Skin epidermis (tissue), 12 donors: Measurements from ENCODE around the gene NAXD.
"Not testable (repeated sequence)": the region's sequence is repeated elsewhere in the genome, so short reads cannot be mapped to it uniquely, and the experiment has no call there.

Source experiments
- H3K27ac ChIP-seq, 21 experiments: fragments of 200-600 bp; sonication (generic) in 11 of 21; one replicate each; pipeline ENCODE4 v1.5.0; 2020; ENCODE audit warnings: mild to moderate bottlenecking in 3 of 21, inconsistent platforms in 2 of 21, moderate library complexity in 2 of 21
- H3K4me3 ChIP-seq, 7 experiments: fragments of 200-600 bp; sonication (generic) in 2 of 7; one replicate each; pipeline ENCODE4 v1.5.0; 2020; ENCODE audit warnings: inconsistent platforms in 2 of 7, mild to moderate bottlenecking in 2 of 7, moderate library complexity in 1 of 7

Gene NAXD

DNA sequence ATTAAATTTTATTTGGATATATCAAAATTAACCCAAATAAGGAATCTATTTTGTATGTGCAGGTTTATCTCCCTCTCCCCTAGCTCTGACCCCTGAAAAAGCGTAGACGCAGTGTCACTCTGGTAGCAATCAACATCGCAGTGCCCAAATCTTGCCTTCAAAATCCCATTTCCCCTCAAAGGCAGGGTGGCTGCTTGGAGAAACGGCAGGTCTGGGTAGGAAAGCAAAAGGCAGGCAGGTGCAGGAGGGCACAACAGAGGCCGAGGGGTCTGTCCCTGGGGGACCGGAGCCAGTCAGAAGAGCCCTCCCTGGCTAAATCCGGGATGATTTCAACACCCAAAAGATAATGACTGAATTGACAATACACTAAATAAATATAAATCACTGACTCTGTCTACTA is 41.9 kb downstream of the NAXD start:
- Histone ChIP-seq H3K4me3 (no peak overlapping the region), H3K27ac (no peak overlapping the region)

DNA sequence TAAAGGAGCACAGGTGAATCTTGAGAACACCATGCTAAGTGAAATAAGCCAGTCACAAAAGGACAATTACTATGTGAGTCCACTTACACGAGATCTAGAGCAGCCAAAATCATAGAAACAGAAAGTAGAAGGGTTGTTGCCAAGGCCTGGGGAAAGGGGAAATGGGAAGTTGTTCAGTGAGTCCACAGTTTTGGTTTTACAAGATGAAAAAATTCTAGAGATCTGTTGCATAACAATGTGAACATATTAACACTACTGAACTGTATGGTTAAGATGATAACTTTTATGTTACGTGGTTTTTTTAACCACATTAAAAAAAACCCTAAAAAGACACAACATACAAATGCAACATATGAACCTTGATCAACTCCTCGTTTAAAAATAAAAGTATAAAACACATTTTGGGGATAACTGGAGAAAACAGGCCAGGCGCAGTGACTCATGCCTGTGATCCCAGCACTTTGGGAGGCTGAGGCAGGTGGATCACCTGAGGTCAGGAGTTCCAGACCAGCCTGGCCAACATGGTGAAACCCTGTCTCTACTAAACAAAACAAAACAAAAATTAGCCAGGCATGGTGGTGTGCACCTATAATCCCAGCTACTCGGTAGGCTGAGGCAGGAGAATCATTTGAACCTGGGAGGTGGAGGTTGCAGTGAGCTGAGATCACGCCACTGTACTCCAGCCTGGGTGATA is 43.0 kb downstream of the NAXD start:
- H3K27ac ChIP-seq: peak overlapping the region in 2 of 21 experiments; percentile 3 to 24
- not testable (repeated sequence) for H3K4me3 ChIP-seq

DNA sequence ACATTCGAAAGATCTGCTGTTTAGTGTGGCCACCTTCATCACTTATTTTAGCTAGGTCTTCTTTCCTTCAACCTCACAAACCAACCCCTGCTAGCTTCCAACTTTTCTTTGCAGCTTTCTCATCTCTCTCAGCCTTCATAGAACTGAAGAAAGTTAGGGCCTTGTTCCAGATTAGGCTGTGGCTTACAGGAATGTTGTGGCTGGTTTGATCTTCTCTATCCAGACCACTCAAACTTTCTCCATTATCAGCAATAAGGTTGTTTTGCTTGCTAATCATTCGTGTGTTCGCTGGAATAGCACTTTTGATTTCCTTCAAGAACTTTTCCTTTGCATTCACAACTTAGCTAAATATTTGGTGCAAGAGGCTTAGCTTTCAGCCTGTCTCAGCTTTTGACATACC is 45.9 kb downstream of the NAXD start:
- H3K4me3 ChIP-seq: no peak overlapping the region
- no peak overlapping the region for H3K27ac ChIP-seq

DNA sequence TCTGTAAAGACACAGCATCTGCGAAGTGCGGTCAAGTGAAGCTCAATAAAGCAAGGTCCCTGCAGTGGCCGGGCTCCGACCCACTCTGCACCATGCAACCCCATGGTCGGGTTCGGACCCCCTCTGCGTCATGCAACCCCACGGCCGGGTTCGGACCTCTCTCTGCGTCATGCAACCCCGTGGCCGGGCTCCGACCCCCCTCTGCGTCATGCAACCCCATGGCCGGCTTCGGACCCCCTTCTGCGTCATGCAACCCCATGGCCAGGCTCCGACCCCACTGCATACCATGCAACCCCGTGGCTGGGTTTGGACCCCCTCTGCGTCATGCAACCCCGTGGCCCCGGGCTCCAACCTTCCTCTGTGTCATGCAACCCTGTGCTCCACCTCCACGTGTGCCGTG is 46.7 kb downstream of the NAXD start:
- H3K27ac ChIP-seq: no peak overlapping the region
- H3K4me3 ChIP-seq: no peak overlapping the region

DNA sequence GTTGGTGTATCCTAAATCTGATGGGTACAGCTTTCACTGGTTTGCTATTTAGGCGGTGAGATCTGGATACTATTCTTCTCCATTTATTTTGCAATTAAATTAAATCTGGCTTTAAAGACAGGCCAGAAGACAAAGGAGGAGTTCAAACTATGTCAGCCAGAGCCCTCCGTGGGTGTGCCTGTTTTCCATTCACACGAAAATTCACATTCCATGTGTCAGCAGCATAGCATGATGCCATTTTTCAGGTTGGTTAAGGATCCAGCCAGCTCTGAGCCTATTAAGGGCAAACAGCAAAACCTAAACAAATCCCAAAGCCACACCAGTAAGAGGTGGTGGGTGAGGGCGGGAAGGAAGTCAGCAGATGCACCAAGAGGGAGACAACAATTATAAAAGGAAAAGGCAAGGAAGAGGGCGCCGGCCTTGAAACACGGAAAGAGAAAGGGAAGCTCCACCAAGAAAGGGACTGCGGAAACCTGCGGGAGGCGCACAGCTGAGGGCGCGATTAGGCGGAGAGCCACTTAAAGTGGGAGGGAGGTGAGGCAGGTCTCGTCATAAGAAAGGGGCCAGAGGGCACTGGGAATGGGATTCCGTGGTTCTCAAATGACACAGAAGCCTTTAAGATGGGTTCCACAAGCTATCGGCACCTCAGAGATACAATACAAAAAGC is 47.6 kb downstream of the NAXD start:
- no peak overlapping the region for H3K4me3 ChIP-seq
- H3K27ac ChIP-seq: no peak overlapping the region

DNA sequence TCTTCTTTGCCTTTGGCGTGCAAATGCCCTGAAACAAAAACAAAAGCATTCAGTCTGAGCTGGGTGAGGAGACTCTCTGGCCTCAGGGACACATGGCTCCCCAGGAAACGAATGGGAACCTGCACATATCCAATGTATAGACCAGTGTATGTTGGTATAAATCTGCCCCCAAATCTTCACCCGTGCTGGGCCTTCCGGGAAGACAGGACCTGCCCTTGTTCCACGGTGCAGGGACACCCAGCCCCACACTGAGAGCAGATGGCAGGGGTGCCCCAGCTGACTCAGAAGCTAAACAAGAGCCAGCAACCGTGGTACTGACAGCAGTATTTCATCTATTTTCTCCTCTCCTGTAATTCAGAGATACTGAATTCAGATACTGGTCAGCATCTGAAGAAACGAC is 48.1 kb downstream of the NAXD start:
- Histone ChIP-seq H3K27ac (no peak overlapping the region), H3K4me3 (no peak overlapping the region)

DNA sequence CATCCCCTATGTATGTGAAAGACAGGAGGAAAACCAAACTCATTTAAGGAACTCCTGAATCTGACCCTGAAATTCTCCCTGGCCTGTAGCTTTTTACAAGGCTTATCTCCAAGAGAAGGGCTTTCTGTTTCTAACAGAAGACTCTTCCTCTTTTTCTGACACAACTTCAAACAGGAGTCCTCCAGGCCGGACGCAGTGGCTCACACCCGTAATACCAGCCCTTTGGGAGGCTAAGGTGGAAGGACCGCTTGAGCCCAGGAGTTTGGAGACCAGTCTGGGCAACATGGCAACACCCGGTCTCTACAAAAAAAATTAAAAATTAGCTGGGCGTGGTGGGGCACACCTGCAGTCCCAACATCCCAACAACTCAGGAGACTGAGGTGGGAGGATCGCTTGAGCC is 48.7 kb downstream of the NAXD start:
- H3K4me3 ChIP-seq: no peak overlapping the region
- H3K27ac ChIP-seq: peak overlapping the region in 1 of 21 experiments; percentile 0

DNA sequence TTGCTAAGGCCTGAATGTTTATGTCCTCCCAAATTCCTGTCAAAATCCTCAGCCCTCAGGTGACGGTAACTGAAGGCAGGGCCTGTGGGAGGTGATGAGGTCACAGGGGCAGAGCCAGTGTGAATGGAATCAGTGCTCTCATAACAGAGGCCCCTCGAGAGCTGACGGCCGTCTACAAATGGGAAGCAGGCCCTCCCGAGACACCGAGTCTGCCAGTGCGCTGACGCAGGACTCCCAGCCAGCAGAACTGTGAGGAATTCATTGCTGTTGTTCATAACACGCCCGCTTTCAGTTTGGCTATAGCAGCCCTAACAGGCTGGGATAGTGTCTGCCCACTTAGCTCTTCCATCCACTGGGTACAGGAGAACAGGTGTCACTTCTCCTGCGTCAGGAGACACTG is 49.3 kb downstream of the NAXD start:
- H3K4me3 ChIP-seq: no peak overlapping the region
- peak overlapping the region in 1 of 21 experiments; percentile 76 for H3K27ac ChIP-seq

DNA sequence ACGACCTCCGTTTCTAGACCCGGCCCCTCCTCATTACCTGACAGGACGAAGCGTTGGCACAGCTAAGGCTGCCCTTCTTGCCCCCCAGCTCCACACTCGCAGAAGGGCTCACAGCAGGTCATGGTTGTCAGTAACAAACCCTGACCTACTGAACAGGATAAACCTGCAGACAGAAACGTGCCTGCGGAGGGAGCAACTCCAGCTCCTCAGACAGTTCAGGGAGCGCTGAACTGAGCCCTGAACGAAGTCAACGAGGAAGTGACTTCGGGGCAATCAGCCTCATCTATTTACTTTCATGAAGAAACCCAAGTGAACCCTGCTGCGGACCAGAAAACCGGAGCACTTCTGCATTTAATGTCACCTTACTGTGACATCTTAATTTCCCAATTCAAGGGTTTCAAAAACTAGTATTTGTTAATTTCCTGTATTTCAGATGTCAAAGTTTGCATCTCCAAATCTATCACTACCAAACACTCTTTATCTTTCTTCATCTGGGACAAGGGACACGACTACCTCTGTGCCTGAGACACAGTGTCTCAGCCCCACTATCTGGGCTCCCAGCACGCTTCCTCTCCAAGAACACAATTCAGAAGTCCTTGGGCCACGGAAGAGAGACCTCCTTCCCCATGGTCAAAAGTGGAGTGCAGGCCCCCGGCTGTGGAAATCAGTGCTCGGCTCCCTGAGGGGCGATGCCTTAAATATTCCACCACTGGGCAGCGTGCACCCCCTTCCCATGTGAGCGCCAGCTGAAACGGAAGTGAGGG is 50.3 kb downstream of the NAXD start:
- Histone ChIP-seq H3K27ac (peak overlapping the region in 1 of 21 experiments; percentile 76), H3K4me3 (no peak overlapping the region)

DNA sequence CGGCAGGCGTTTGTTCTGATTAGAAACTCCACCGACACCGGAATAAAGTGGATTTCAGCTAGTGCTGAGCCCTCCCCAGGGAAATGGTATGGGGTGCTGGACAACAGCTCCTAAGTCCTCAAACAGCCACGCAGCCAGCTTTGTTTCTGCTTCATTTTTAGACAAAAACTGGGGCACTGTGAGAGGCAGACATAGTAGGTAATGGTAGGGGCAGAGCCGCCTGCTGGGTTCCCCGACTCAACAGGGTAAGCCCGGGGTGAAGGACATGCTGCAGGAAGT is 50.8 kb downstream of the NAXD start:
- peak overlapping the region in 1 of 21 experiments; percentile 45 for H3K27ac ChIP-seq

DNA sequence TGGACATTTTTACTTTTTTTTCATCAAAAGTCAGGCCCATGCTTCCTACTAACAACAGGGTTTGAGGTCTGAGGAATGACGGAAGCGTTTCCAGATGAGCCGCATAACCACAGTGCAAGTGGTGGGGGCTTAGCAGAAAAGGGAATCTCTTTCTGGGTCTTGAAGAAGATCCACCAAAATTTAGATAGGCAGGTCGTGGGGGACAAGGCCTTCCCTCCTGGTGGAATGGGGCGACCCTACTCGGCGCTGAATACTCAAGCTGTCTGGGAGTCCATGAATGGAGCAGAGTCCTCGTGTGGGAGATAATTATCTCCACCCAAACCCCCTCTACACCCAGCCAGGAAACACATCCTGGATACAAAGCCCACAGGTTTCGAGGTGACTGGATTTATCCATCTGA is 53.7 kb downstream of the NAXD start:
- Histone ChIP-seq H3K4me3 (no peak overlapping the region), H3K27ac (no peak overlapping the region)

More for the DNA sequence above, 50.8 kb downstream of the NAXD start:
- H3K4me3 ChIP-seq: no peak overlapping the region

DNA sequence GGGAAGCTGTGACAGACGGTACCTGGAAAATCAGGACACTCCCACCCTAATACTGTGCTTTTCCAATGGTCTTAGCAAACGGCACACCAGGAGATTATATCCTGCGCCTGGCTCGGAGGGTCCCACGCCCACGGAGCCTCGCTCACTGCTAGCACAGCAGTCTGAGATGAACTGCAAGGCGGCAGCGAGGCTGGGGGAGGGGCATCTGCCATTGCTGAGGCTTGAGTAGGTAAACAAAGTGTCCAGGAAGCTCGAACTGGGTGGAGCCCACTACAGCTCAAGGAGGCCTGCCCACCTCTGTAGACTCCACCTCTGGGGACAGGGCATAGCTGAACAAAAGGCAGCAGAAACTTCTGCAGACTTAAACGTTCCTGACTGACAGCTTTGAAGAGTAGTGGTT is 54.5 kb downstream of the NAXD start:
- not testable (repeated sequence) for H3K27ac ChIP-seq, H3K4me3 ChIP-seq

DNA sequence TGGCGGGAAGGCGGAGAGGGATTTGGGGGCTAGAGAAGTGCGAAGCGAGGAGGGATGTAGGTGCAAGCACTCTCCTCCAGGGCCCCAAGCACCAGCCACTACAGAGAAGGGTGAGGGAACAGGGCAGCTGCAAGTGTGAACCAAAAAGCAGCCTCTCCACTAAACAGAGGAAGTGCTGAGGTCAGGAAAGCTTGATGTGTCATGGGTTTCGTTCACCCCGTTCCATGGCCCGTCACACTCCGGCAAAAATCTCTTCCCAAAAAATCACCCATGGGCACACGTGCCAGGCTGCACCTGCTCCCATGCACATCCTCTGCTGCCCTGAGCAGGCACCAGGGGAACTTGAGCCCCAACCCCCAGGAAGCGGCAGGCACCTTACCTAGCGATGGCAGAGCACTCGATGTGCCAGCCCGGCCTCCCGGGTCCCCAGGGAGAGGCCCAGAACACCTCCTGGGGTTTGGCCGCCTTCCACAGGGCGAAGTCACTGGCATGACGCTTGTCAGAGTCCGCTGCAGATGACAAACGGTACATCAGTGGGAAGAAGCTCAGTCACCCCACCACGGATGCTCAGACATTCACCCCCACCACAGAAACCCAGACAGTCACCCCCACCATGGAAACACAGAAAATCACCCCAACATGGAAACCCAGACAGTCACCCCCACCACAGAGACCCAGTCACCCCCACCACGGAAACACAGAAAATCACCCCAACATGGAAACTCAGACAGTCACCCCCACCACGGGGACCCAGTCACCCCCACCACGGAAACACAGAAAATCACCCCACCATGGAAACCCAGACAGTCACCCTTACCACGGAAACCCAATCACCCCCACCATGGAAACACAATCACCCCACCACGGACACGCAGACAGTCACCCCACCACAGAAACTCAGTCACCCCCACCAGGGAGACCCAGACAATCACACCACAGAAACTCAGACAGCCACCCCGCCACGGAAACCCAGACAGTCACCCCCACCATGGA is 61.5 kb downstream of the NAXD start:
- peak overlapping the region in 4 of 21 experiments; percentile 50 to 75 (median 62) for H3K27ac ChIP-seq
- no peak overlapping the region for H3K4me3 ChIP-seq

DNA sequence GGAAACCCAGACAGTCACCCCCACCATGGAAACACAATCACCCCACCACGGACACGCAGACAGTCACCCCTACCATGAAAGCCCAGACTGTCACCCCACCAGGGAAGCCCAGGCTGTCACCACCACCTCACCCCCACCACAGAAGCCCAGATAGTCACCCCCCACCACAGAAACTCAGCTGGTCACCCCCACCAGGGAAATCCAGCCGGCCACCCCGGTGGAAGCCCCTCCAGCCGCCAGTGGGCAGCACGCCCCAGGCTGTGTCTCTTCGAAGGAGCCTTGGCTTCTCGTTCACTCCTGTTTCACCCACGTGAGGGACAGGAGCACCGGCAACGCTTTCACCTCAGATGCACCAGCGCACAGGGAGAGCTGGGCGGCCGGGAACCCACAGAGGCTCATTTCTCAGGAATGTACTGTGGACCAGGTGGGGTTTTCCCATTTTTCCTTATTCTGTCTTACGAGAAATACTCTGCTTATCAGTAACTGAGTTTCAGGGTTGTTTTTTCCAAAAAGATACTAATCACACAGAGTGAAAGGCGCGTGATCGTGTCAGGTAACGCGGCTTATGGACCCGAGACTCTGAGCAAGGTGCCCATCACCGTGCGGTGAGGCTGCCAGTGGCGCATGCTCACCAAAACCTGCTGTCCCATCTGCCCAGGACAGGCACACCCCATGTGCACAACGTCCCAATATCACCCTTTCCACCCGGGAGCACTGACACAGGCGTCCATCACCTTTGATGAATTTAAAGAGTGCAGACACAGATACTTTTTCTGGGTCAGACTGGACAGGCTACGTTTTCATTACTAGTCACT is 62.6 kb downstream of the NAXD start:
- Histone ChIP-seq H3K4me3 (no peak overlapping the region), H3K27ac (no peak overlapping the region)

DNA sequence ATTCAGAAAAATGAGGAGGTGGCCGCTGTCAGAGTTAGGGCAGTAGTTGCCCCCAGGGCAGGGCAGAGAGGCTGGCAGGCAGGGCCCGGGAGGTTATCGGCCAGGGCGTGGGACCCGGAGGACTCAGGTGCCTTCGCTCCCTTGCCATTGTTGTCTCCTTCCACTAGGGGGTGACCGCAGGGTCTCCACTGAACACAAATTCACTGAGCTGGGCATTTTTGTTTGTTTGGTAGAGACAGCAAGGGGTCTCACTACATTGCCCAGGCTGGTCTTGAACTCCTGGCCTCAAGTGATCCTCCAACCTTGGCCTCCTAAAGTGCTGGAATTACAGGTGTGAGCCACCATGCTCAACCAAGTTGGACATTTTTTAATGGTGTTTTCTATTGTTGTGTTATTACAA is 65.5 kb downstream of the NAXD start:
- no peak overlapping the region for H3K4me3 ChIP-seq
- no peak overlapping the region for H3K27ac ChIP-seq

DNA sequence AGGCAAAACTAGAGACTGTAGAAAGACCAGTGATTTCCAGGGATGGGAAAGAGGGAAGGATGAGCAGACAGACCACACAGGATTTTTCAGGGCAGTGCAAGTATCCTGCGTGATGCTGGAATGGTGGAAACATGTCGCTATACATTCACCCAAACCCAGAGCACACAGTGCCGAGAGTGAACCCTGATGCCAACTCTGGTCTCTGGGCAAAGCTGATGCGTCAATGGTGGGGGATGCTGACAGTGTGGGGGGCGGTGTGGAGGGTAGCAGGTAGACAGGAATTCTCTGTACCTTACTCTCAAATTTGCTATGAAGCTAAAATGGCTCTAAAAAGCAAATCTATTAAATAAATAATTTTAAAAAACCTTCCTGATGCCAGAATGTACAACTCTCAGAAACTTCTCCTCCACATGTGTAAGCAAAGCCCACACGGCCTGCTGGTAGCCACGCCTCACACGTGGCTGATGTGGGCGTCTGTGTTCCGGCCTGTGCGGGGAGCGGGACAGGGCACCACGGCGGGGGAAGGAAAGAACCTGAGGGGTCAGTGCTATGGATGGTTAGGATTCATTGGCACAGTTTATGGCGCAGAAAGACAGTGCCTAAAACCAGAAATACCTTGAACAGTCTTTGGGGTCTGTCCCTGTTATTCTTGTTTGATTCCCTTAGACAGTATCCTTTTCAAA is 66.7 kb downstream of the NAXD start:
- H3K27ac ChIP-seq: no peak overlapping the region
- H3K4me3 ChIP-seq: no peak overlapping the region

DNA sequence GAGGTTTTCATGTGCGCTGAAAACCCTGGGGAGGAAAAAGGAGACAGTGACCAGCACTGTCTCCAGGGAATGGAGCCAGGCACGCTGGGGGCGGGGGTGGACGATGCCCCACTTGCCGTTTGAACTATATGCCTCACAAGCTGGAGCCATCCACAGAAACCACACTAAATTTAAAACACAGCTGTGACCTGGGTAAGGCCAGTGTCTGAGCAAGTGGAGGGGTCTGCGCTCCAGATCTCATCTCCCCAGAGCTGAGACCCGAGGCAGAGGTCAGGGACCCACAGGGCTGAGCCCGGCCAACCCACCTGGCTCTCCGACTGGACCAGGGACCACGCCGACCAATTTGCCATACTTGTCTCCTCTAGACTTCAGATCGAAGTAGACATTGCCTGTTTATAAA is 67.4 kb downstream of the NAXD start:
- H3K27ac ChIP-seq: no peak overlapping the region
- H3K4me3 ChIP-seq: no peak overlapping the region

DNA sequence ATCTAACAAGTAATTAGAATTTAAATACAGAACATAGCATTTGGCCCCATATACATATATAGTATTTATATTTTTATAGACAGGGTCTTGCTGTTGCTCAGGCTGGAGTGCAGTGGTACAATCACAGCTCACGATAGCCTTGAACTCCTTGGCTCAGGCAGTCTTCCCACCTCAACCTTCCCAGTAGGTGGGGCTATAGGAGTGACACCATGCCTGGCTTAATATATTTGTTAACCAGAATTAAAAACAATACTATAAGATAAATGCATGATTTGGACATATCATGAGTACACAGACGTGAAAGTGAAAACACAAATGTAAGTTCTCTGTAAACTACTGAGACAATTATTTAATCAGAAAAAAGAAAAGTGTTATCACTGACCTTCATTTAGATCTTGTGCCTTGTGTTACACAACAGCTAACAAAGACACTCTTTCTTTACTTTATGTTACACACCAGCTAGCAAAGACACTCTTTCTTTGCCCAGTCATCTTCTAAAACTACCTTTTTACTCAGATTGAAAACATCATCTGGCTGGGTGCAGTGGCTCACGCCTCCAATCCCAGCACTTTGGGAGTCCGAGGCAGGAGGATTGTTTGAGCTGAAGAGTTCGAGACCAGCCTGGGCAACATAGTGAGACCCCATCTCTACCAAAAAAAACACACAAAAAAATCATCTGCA is 68.0 kb downstream of the NAXD start:
- no peak overlapping the region for H3K4me3 ChIP-seq
- no peak overlapping the region for H3K27ac ChIP-seq
